WTC11 (cell line): ENCODE measurements around the gene SH3GLB2. TPM values are rescaled to one million over a fixed set of nuclear protein-coding genes. Genes with fewer than 3 reads are reported as not detected.

Source experiments
- ATAC-seq: fragments of 200-7000 bp; cut with Tn5 transposase; 2 replicates; pipeline ENCODE4 v1.10.0; 2021; ENCODE audit warnings: mild to moderate bottlenecking, moderate library complexity
- CTCF ChIA-PET: fragments of 300-600 bp; sonication (Branson Sonifier 250); formaldehyde crosslinking; loops from one replicate; lab custom pipeline; 2021; ENCODE audit warnings: antibody characterized with exemption; lab: Charles Lee
- POLR2A ChIA-PET: fragments of 350-600 bp; sonication (Branson Sonifier 250); formaldehyde crosslinking; loops from one replicate; lab custom pipeline; 2021; ENCODE audit warnings: antibody characterized with exemption; lab: Charles Lee
- DNase-seq: peaks from one replicate; pipeline ENCODE4 v3.0.0; 2021; ENCODE audit warnings: low spot score
- H3K27ac Mint-ChIP-seq: 2 replicates; pipeline ENCODE4 v1.8.0; 2021; ENCODE audit warnings: mixed read lengths
- H3K27me3 Mint-ChIP-seq: 2 replicates; pipeline ENCODE4 v1.8.0; 2021; ENCODE audit warnings: low read depth, mild to moderate bottlenecking, moderate library complexity, mixed read lengths
- H3K36me3 Mint-ChIP-seq: 2 replicates; pipeline ENCODE4 v1.8.0; 2021; ENCODE audit warnings: mixed read lengths
- H3K4me1 Mint-ChIP-seq: 2 replicates; pipeline ENCODE4 v1.8.0; 2022; ENCODE audit warnings: mixed read lengths
- H3K4me3 Mint-ChIP-seq: 2 replicates; pipeline ENCODE4 v1.8.0; 2021; ENCODE audit warnings: mild to moderate bottlenecking, moderate library complexity, mixed read lengths
- H3K9me3 Mint-ChIP-seq: 2 replicates; pipeline ENCODE4 v1.8.0; 2021; ENCODE audit warnings: mixed read lengths
- CDX4 ChIP-seq: fragments of 250-450 bp; sonication (Bioruptor Pico); IDR thresholded peaks from 2 replicates; pipeline ENCODE4 v1.9.0; 2021; ENCODE audit warnings: moderate library complexity, mild to moderate bottlenecking, inconsistent platforms, borderline replicate concordance
- CTCF ChIP-seq: fragments of 200-600 bp; IDR thresholded peaks from 2 replicates; pipeline ENCODE4 v1.8.0; 2022; ENCODE audit warnings: antibody characterized with exemption
- FOXP1 ChIP-seq: sonication (generic); formaldehyde crosslinking; IDR thresholded peaks from 2 replicates; pipeline ENCODE4 v1.8.0; 2022; ENCODE audit warnings: missing genetic modification reagents, mild to moderate bottlenecking, moderate library complexity, borderline replicate concordance
- GRHL2 ChIP-seq: fragments of 250-450 bp; sonication (Bioruptor Pico); IDR thresholded peaks from 2 replicates; pipeline ENCODE4 v1.8.0; 2022; ENCODE audit warnings: mild to moderate bottlenecking, moderate library complexity; ENCODE audit not compliant: insufficient replicate concordance, severe bottlenecking
- MLX ChIP-seq: sonication (generic); formaldehyde crosslinking; IDR thresholded peaks from 2 replicates; pipeline ENCODE4 v1.8.1; 2023; ENCODE audit warnings: mild to moderate bottlenecking, missing genetic modification reagents, moderate library complexity
- NR2C2 ChIP-seq: sonication (generic); formaldehyde crosslinking; IDR thresholded peaks from 2 replicates; pipeline ENCODE4 v1.8.0; 2022; ENCODE audit warnings: mild to moderate bottlenecking, missing genetic modification reagents
- PRRX2 ChIP-seq: fragments of 250-450 bp; sonication (Bioruptor Pico); IDR thresholded peaks from 2 replicates; pipeline ENCODE4 v1.8.0; 2021; ENCODE audit warnings: mild to moderate bottlenecking
- ZMAT4 ChIP-seq: fragments of 250-450 bp; sonication (Bioruptor Pico); IDR thresholded peaks from 2 replicates; pipeline ENCODE4 v1.9.0; 2021; ENCODE audit warnings: mild to moderate bottlenecking
- ZNF121 ChIP-seq: sonication (generic); formaldehyde crosslinking; IDR thresholded peaks from 2 replicates; pipeline ENCODE4 v1.8.0; 2023; ENCODE audit warnings: missing genetic modification reagents
- ZNF263 ChIP-seq: sonication (generic); formaldehyde crosslinking; IDR thresholded peaks from 2 replicates; pipeline ENCODE4 v1.8.1; 2022; ENCODE audit warnings: low read depth, mild to moderate bottlenecking, moderate library complexity, missing genetic modification reagents
- ZNF396 ChIP-seq: fragments of 250-450 bp; sonication (Bioruptor Pico); IDR thresholded peaks from 2 replicates; pipeline ENCODE4 v1.8.0; 2021; ENCODE audit warnings: mild to moderate bottlenecking, moderate library complexity, borderline replicate concordance
- ZNF423 ChIP-seq: fragments of 250-450 bp; sonication (Bioruptor Pico); IDR thresholded peaks from 2 replicates; pipeline ENCODE4 v2.1.2; 2022; ENCODE audit warnings: mild to moderate bottlenecking, moderate library complexity
- total RNA-seq: library from RNA; stranded (reverse); gene quantifications from 3 replicates; pipeline ENCODE4 v1.2.3, GENCODE V29; 2021
- TF ChIP-seq, protein P1 (sequence below): sonication (generic); formaldehyde crosslinking; IDR thresholded peaks from 2 replicates; pipeline ENCODE4 v1.8.0; 2022; ENCODE audit warnings: mild to moderate bottlenecking, missing genetic modification reagents
- TF ChIP-seq, protein P2 (sequence below): sonication (generic); formaldehyde crosslinking; IDR thresholded peaks from 2 replicates; pipeline ENCODE4 v1.8.0; 2022; ENCODE audit warnings: mild to moderate bottlenecking, missing genetic modification reagents
- TF ChIP-seq, protein P3 (sequence below): sonication (generic); formaldehyde crosslinking; IDR thresholded peaks from 2 replicates; pipeline ENCODE4 v1.8.1; 2022; ENCODE audit warnings: mild to moderate bottlenecking, missing genetic modification reagents, moderate library complexity, borderline replicate concordance

The SH3GLB2 gene
- total RNA-seq, 1 experiment from 2014 or later, result 59.7 TPM

DNA sequence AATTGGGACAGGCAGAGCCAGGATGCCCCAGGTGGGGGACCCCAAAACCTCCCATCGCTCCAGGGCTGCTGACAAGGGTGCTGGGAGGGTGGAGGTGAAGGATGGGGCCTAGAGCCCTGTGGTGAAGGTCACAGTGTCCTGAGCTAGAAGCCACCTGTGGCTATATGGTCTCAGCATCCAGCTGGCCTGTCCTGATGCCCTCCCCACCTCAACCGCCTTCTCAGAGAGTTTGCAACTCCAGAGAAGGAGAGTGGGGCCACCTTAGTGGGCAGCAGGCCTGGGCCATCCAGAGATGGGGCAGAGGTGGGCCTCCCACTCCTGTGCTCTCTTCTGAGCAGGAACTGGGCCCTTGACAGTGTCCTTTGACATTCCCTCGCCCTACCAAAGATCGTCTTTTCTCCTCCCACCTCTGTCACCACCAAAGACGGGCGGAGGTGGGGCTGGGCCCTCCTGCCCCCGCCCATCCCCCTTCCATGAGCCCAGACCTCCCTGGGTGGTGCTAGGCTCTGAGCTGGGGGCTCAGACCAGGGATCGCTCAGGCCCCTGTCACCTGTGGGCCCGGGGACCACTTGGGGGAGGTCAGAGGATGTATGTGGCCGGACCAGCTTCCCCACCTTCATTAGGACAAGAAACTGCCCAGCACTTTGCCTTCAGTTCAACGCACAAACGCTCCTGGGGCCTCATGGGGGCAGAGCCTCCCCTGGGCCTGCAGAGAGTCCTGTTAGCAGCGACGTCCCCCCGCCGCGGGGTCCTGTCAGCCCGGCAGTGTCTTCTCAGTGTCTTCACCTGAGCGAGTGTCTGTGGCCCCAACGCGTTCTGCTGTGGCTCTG is 42.8 kb upstream of the SH3GLB2 start (continued):
- no peak for TF ChIP-seq MLX
- no peak for TF ChIP-seq ZNF396
- TF ChIP-seq ZNF263 (CRISPR knock-in tag), result no peak
- no peak for TF ChIP-seq PRRX2 (CRISPR knock-in tag)
- TF ChIP-seq, protein P1, sequence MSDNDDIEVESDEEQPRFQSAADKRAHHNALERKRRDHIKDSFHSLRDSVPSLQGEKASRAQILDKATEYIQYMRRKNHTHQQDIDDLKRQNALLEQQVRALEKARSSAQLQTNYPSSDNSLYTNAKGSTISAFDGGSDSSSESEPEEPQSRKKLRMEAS (CRISPR knock-in tag), result no peak
- TF ChIP-seq ZNF423, result no peak
- no peak for TF ChIP-seq ZNF121 (CRISPR knock-in tag)

GRCh38 chr9:129069862-129070641 is 41.9 kb upstream of the SH3GLB2 start:
- H3K9me3 Mint-ChIP-seq, result no peaks in the 10 kb centered on the region
- H3K4me3 Mint-ChIP-seq, result no peak overlapping the region
- no peak for ATAC-seq
- H3K27me3 Mint-ChIP-seq, result no peaks in the 10 kb centered on the region
- ChIA-PET POLR2A (interaction anchor here (0.5 kb wide), 1 partner anchor 158 kb away, joined by 5 read pairs; no protein-coding TSS in a partner anchor), CTCF (interaction anchor here (1.0 to 2.4 kb wide), 3 partner anchors 10 to 337 kb away, joined by 3 to 10 read pairs (median 6); partner anchors contain the start of genes DOLPP1 and SH3GLB2)
- H3K27ac Mint-ChIP-seq, result peak overlapping the region; percentile 78
- peaks cover 28% of the 10 kb centered on the region for H3K4me1 Mint-ChIP-seq
- TF ChIP-seq, protein P2, sequence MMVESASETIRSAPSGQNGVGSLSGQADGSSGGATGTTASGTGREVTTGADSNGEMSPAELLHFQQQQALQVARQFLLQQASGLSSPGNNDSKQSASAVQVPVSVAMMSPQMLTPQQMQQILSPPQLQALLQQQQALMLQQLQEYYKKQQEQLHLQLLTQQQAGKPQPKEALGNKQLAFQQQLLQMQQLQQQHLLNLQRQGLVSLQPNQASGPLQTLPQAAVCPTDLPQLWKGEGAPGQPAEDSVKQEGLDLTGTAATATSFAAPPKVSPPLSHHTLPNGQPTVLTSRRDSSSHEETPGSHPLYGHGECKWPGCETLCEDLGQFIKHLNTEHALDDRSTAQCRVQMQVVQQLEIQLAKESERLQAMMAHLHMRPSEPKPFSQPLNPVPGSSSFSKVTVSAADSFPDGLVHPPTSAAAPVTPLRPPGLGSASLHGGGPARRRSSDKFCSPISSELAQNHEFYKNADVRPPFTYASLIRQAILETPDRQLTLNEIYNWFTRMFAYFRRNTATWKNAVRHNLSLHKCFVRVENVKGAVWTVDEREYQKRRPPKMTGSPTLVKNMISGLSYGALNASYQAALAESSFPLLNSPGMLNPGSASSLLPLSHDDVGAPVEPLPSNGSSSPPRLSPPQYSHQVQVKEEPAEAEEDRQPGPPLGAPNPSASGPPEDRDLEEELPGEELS (CRISPR knock-in tag), result no peak
- TF ChIP-seq, protein P3, sequence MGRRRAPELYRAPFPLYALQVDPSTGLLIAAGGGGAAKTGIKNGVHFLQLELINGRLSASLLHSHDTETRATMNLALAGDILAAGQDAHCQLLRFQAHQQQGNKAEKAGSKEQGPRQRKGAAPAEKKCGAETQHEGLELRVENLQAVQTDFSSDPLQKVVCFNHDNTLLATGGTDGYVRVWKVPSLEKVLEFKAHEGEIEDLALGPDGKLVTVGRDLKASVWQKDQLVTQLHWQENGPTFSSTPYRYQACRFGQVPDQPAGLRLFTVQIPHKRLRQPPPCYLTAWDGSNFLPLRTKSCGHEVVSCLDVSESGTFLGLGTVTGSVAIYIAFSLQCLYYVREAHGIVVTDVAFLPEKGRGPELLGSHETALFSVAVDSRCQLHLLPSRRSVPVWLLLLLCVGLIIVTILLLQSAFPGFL (CRISPR knock-in tag), result no peak
- TF ChIP-seq CDX4 (CRISPR knock-in tag) (no peak), CTCF (no peak), NR2C2 (CRISPR knock-in tag) (no peak), ZMAT4 (no peak), GRHL2 (CRISPR knock-in tag) (no peak), FOXP1 (CRISPR knock-in tag) (no peak)
- TF ChIP-seq, all 79 proteins: peak for 0
- H3K36me3 Mint-ChIP-seq, result peaks cover 20% of the 10 kb centered on the region
- DNase-seq, result no peak
